NCI-H446 treated with DMSO at 0.1 percent for 48 hours (cell line): ENCODE measurements around the gene C11orf68.

Experiments used
- DNase-seq: peaks from one replicate; lab custom pipeline; 2025; lab: John Stamatoyannopoulos, UW

Gene C11orf68

GRCh38 chr11:65871811-65872548 is 46.9 kb downstream of the C11orf68 start:
- DNase-seq = no peak

DNA sequence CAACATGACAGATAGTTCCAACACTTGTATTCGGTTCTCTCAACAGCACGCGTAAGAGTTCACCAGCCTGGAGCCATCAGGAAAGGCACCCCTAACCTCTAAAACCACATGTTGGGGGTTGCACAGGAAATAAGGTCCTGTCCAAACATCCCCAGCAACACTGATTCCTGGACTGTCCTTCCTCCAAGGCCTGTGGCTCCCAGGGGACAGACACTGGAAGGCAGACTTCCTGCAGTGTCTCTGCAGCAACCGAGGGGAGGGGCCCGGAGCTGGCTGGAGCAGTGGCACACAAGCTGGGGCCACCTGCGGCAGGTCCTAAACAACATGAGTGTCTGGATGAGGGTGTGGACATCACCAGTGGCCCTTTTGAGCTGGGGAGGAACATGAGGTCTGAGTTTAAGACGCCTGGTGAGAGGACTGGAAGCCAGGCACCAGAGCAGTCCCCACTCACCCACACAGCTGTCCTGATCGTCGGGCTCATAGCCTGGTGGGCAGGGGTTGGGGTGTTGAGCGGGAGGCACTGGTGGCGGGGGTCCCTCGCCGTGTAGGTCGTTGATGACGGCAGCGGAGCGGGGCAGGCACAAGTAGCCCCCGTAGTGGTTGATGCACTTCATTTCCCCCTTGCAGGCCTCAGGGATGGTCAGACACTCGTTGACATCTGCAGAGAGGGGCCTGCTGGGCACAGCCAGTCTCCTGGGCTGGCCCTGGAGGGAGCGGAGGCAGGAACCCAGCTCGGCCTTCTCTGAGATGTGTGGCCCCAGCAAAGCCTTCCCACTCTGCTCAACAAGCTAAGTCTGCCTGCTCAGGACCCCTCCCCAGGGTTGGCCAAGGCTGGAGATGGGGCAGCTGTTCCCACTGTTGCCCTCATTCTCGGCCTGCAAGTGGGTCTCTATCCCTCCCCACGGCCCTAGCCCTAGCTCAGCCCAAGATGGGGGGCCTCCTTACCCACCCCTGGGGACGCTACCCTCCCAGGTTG is 47.9 kb downstream of the C11orf68 start:
- no peak for DNase-seq

DNA sequence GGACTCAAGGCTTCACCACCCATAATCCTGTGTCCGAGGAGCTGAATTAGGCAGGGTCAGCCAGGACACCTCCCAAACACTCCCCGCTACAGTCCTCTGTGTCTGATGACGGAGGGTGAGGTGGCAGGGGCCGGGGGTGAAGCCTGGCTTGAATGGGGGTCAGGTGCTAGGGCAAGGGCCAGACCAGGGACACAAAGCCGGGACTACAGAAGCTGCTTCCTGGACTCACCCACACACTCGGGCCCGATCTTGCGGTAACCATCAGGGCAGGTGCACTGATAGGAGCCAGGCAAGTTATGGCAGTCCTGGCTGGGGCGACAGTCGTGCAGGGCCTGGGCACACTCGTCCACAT is 48.6 kb downstream of the C11orf68 start:
- no peak for DNase-seq

DNA sequence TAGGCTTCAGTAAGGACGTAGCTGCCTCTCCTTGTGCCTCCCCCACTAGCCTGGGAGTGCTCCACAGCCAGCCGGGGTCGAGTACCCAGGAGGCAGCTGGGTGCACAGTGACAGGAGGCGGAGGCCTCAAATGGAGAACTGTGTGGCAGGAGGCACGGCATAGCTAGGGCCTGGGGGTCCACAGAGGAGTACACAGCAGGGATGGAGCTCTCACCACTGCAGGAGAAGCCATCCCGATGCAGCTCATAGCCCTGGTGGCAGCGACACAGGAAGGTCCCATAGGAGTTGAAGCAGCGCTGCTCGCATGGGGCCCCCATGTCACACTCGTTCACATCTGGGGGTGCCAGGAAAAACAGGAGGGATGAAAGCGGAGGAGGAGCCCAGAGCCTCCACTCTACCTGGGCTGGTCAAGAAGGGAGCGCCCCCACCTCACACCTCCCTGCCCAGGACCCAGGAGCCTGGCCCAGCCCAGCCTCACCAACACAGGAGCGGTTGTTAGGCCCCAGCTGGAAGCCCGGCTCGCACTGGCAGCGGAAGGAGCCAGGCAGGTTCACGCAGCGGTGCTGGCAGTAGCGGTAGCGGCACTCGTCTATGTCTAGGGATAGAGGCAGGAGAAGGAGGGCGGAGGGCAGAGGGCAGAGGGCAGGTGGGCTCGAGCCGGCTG is 49.1 kb downstream of the C11orf68 start:
- no peak for DNase-seq

DNA sequence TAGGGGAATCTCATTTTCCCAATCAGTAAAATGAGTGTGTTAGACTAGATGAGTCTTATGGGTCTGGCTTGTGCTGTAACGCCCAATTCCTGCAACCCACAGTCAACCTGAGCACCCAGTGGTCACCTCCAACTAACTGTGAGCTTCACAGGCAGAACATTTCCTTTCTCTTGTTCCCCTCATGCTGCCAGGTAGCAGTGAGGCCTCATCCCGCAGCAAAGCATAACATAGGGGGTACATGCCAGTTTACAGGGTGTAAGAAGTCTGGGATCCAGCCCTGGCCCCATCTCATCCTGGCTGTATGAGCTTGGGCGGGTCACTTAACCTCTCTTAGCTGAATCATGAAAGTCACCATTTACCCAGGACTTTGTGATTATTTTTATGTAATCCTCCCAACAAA is 50.0 kb downstream of the C11orf68 start:
- no peak for DNase-seq

GRCh38 chr11:65868076-65868667 is 50.7 kb downstream of the C11orf68 start:
- DNase-seq = no peak

- no peak for DNase-seq
These were observed 51.4 kb downstream of the C11orf68 start for GRCh38 chr11:65867284-65868071.
